Measurements from ENCODE around the gene CUZD1.
A peak's percentile ranks its signal among the peaks of the same experiment; 100 is the strongest.

CUZD1 gene, protein sequence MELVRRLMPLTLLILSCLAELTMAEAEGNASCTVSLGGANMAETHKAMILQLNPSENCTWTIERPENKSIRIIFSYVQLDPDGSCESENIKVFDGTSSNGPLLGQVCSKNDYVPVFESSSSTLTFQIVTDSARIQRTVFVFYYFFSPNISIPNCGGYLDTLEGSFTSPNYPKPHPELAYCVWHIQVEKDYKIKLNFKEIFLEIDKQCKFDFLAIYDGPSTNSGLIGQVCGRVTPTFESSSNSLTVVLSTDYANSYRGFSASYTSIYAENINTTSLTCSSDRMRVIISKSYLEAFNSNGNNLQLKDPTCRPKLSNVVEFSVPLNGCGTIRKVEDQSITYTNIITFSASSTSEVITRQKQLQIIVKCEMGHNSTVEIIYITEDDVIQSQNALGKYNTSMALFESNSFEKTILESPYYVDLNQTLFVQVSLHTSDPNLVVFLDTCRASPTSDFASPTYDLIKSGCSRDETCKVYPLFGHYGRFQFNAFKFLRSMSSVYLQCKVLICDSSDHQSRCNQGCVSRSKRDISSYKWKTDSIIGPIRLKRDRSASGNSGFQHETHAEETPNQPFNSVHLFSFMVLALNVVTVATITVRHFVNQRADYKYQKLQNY

DNA sequence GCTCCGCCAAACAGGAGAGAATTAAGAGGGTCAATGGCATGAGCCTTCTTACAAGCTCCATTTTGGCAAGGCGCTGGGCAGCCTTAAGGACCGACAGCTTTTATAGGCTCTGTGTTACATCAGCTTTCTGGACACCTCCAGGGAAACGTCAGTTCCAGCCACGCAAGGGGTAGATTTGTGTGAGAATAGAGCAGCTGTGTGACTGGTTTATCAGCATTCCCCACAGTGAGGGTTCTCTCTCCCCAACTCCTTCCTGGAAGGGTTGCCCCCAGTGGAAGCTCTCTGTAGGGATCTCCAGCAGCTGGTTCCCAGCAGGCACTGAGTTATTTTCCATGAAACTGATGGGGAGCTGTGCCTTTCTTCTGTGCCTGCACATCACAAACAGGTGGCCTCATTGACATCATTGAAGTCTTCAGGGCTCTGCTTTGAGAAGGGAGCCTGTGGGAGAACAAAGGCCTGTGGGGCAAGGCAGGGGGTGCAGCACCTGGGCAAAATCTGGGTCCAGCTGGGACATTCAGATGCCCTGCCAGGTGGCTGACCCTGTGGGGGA, at the start of gene CUZD1:
TSS of gene CUZD1 (minus strand) at position 75 of the 550 bp plus-strand sequence. CDS start at position 61, 14 bp downstream.
- TF ChIP-seq, protein P1, sequence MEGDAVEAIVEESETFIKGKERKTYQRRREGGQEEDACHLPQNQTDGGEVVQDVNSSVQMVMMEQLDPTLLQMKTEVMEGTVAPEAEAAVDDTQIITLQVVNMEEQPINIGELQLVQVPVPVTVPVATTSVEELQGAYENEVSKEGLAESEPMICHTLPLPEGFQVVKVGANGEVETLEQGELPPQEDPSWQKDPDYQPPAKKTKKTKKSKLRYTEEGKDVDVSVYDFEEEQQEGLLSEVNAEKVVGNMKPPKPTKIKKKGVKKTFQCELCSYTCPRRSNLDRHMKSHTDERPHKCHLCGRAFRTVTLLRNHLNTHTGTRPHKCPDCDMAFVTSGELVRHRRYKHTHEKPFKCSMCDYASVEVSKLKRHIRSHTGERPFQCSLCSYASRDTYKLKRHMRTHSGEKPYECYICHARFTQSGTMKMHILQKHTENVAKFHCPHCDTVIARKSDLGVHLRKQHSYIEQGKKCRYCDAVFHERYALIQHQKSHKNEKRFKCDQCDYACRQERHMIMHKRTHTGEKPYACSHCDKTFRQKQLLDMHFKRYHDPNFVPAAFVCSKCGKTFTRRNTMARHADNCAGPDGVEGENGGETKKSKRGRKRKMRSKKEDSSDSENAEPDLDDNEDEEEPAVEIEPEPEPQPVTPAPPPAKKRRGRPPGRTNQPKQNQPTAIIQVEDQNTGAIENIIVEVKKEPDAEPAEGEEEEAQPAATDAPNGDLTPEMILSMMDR (conservative IDR thresholded peaks at IDR 0.05; ENCODE audit: low read depth, low read length), result no peak
- no peak for DNase-seq (ENCODE audit: low read depth)
- no peak within 1 kb of the TSS for H3K4me3 ChIP-seq (ENCODE audit: low read length)

DNA sequence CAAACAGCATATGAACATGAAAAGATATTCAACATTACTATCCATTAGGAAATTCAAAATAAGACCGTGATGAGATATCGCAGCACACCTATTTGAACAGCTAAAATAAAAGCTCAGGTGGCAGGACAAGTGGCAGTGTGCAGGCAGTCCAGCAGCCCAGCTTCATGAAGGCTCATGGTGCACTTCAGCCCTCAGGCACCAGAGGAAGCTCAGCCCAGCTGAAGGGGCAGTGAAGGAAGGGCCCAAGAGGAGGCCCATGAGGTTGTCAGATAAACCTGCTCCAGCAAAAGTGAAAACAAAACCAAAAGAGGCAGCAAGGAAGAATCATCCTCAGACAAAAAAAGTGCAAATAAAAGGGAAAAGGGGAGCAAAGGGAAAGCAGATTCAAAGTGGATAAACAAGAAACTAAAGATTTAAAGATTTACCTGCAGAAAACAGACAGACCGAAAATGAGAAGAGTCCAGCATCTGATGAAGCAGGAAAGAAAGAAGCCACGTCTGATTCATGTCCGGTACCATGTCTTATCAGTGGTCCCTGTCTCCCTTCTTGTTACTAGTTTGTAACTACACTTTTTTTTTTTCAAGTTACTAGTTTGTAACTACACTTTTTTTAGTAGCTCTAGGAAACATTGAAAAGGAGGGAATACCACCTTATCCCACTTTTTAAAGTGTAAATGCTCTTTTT, 48.7 kb upstream of the CUZD1 start:
- DNase-seq (ENCODE audit: low read depth), result no peak
- TF ChIP-seq, protein P1 (conservative IDR thresholded peaks at IDR 0.05; ENCODE audit: low read depth, low read length), result no peak
- no peak overlapping the region for H3K4me3 ChIP-seq (ENCODE audit: low read length)

DNA sequence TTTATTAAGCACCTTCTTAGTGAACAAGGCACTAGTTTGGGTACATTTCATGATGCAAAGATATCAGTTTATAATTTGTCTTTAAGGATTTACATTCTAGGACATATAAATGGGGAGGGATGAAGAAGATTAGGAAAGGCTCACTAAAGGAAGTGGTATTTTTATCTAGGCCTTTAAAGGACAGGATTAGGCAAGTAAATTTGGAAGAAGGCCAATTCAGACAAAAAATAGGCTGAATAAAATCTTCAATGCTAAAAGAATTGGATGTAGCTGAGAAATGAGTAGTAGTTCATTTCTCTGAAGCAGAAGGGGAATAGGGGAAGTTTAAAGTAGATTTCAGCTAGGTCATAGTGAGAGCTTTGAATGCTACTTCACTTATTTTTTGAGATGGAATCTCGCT, 38.5 kb upstream of the CUZD1 start:
- no peak overlapping the region for H3K4me3 ChIP-seq (ENCODE audit: low read length)
- TF ChIP-seq, protein P1 (conservative IDR thresholded peaks at IDR 0.05; ENCODE audit: low read depth, low read length), result no peak
- DNase-seq (ENCODE audit: low read depth), result no peak

DNA sequence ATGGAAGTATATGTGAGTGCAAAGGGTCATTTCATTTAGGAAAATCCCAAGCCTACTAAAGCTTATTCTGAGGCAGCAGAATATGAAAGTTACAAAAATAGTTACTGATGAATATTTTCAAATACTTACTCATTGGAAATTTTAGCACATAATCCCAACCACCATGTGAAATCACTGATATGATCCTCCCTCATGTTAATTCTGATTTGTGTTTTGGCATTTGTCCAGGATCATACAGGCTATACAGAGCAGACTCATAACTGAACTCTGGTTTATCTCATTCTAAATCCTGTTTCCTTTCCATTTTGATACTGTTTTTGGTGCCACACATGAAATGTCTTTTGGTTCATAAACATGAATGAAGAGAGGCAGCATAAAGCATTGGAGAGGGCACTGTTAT, 37.1 kb upstream of the CUZD1 start:
- no peak overlapping the region for H3K4me3 ChIP-seq (ENCODE audit: low read length)
- TF ChIP-seq, protein P1 (conservative IDR thresholded peaks at IDR 0.05; ENCODE audit: low read depth, low read length), result no peak
- no peak for DNase-seq (ENCODE audit: low read depth)

DNA sequence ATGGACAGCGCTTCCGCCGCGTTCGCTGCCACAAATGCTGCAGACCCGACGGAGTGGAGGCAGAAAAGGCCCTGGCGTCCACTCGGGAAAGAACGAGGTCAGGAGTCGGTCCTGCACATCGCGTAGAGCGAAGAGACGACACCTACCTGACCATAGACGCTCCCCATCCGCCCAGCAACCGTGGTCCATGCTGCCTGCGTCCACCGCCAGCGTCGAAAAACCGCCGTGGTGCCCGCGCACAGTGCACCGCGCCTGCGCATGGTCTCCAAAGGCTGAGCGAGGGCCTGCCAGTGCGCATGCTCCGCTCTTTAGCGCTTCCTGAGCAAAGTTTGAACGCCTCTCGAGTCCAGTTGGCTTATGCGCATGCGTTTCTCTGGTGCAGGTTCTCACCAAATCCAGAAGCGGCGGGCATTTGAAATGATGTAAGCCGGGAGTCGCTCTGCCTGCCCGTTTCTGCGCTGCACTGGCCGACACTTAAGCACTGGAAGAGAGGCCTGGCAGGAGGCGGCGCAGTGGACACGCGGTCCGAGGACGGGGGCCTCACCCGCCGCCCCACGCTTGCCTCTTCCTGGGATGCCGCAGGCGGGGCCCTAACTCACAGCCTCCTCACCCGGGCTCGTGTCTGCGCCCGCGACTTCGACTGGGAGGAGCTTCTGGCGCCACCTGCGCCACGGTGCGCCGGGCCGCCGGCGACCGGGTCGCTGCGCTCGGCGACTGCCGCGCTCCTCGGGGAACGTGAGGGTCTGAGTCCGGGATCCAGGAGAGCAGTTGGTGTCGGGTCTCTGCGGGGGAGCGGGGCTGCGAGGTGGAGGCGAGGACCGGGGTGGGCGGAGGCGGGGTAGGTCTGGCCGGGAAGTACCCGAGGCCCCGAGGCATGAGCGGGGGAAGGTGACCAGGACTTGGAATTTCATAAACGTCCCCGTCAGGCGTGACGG, 33.9 kb upstream of the CUZD1 start, which contains the start of gene FAM24B:
TSS of gene FAM24B (minus strand) at position 243 of the 935 bp plus-strand sequence. CDS start 29,066 bp downstream, outside the sequence.
- peak; percentile 92 for DNase-seq (ENCODE audit: low read depth)
- peak within 1 kb of the TSS; percentile 61 for H3K4me3 ChIP-seq (ENCODE audit: low read length)
- TF ChIP-seq, protein P1 (conservative IDR thresholded peaks at IDR 0.05; ENCODE audit: low read depth, low read length), result no peak

DNA sequence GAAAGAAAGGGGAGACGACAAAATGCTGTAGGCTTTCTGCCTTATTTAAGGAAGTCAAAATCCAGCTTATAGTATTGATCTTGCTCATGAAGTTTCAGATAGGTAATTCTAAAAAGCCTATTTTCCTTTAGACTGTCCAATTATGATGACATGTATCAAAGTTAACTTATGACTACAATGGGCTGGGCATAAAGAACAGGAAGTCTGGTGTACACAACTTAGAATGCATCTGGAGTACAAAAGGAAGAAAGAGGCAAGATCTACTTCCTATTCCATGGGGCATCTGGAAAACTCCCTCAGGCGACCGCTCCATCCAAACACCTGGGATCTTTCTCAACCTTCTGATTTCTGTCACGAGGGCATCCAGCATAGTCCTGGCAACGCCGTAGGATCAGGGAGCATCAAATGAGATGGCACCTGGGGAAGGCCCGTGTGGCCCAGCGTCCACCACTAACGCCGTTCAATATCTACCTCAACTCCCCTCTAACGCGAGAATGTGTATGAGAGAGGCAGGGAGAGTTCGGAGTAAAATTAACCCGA, 33.2 kb upstream of the CUZD1 start:
- DNase-seq (ENCODE audit: low read depth), result no peak
- H3K4me3 ChIP-seq (ENCODE audit: low read length), result peak overlapping the region; percentile 61
- TF ChIP-seq, protein P1 (conservative IDR thresholded peaks at IDR 0.05; ENCODE audit: low read depth, low read length), result no peak

All from retinal pigment epithelial cell (primary cell).